IMR-90 (cell line): ENCODE results near the gene MSI2. TPM values are rescaled to one million over a fixed set of nuclear protein-coding genes. Genes with fewer than 3 reads are reported as not detected.

ENCODE experiments used
- ATAC-seq: fragments of 200-7000 bp; cut with Tn5 transposase; 2 replicates; pipeline ENCODE4 v1.9.1; 2020; ENCODE audit warnings: low read depth, mild to moderate bottlenecking, moderate library complexity
- BruUV-seq: library from RNA; stranded (reverse); fragments of 400-500 nt; replicated peaks from 2 replicates; lab custom pipeline; 2021; lab: Mats Ljungman, UMichigan
- CTCF ChIA-PET: fragments of 300-600 bp; formaldehyde crosslinking; extraction: SDS; loops from one replicate; lab custom pipeline; 2021; ENCODE audit warnings: antibody characterized with exemption; lab: Yijun Ruan, JAX
- POLR2A ChIA-PET: fragments of 300-600 bp; sonication (Branson Sonifier 250); formaldehyde crosslinking; loops from one replicate; lab custom pipeline; 2022; ENCODE audit warnings: antibody characterized with exemption; ENCODE audit not compliant: unreplicated experiment; lab: Charles Lee
- DNase-seq: peaks from one replicate; pipeline ENCODE4 v3.0.0; 2013
- H2AFZ ChIP-seq: replicated peaks from 2 replicates; pipeline ENCODE3; 2013; ENCODE audit warnings: low read length, mild to moderate bottlenecking; ENCODE audit not compliant: poor library complexity
- H2AK5ac ChIP-seq: 2 replicates; pipeline ENCODE4 v1.6.1; 2013; ENCODE audit warnings: low read depth, low read length, inconsistent platforms
- H2AK9ac ChIP-seq: replicated peaks from 2 replicates; pipeline ENCODE3; 2013; ENCODE audit warnings: mild to moderate bottlenecking, low read depth, low read length, moderate library complexity; ENCODE audit not compliant: poor library complexity
- H2BK120ac ChIP-seq: 2 replicates; pipeline ENCODE4 v1.6.1; 2013; ENCODE audit warnings: low read depth, low read length, inconsistent platforms
- H2BK15ac ChIP-seq: 3 replicates; pipeline ENCODE4 v1.6.1; 2013; ENCODE audit warnings: low read depth, low read length, inconsistent platforms
- H2BK20ac ChIP-seq: 2 replicates; pipeline ENCODE4 v1.6.1; 2013; ENCODE audit warnings: low read depth, mild to moderate bottlenecking, inconsistent platforms, low read length, moderate library complexity
- H2BK5ac ChIP-seq: 2 replicates; pipeline ENCODE4 v1.6.1; 2013; ENCODE audit warnings: mild to moderate bottlenecking, low read depth, low read length, inconsistent platforms; ENCODE audit not compliant: poor library complexity, severe bottlenecking
- H3K14ac ChIP-seq: replicated peaks from 2 replicates; pipeline ENCODE4 v1.6.1; 2013; ENCODE audit warnings: low read depth, low read length, inconsistent platforms
- H3K18ac ChIP-seq: 2 replicates; pipeline ENCODE4 v1.6.1; 2013; ENCODE audit warnings: low read depth, low read length, control low read depth
- H3K23ac ChIP-seq: 2 replicates; pipeline ENCODE4 v1.6.1; 2013; ENCODE audit warnings: low read depth, low read length, inconsistent platforms
- H3K27ac ChIP-seq: 2 replicates; pipeline ENCODE4 v1.5.1; 2013; ENCODE audit warnings: mild to moderate bottlenecking, control low read depth, low read length; ENCODE audit not compliant: insufficient read depth
- H3K27me3 ChIP-seq: 2 replicates; pipeline ENCODE4 v1.6.1; 2013; ENCODE audit warnings: low read length; ENCODE audit not compliant: control insufficient read depth, insufficient read depth
- H3K36me3 ChIP-seq: 2 replicates; pipeline ENCODE4 v1.6.1; 2013; ENCODE audit warnings: low read length, mixed read lengths; ENCODE audit not compliant: control insufficient read depth, insufficient read depth
- H3K4ac ChIP-seq: 2 replicates; pipeline ENCODE4 v1.6.1; 2013; ENCODE audit warnings: low read depth, low read length, inconsistent platforms
- H3K4me1 ChIP-seq: 2 replicates; pipeline ENCODE4 v1.6.1; 2013; ENCODE audit warnings: low read length, mixed read lengths; ENCODE audit not compliant: control insufficient read depth, insufficient read depth
- H3K4me2 ChIP-seq: 2 replicates; pipeline ENCODE4 v1.6.1; 2013; ENCODE audit warnings: low read depth, mild to moderate bottlenecking, control low read depth, low read length, moderate library complexity
- H3K4me3 ChIP-seq: 2 replicates; pipeline ENCODE4 v1.5.1; 2013; ENCODE audit warnings: low read depth, mild to moderate bottlenecking, control low read depth, low read length, moderate library complexity; ENCODE audit not compliant: insufficient read depth
- H3K56ac ChIP-seq: 2 replicates; pipeline ENCODE4 v1.6.1; 2013; ENCODE audit warnings: low read length, inconsistent platforms; ENCODE audit not compliant: insufficient read depth; ENCODE audit errors: extremely low read depth
- H3K79me1 ChIP-seq, 2 experiments: 2 replicates each; pipeline ENCODE4 v1.6.1; 2013; ENCODE audit warnings: low read length in 2 of 2, inconsistent platforms in 1 of 2, low read depth in 1 of 2
- H3K9ac ChIP-seq: 2 replicates; pipeline ENCODE4 v1.6.1; 2013; ENCODE audit warnings: low read depth, low read length, control low read depth
- H3K9me1 ChIP-seq: 2 replicates; pipeline ENCODE4 v1.6.1; 2013; ENCODE audit warnings: low read length, inconsistent platforms; ENCODE audit not compliant: insufficient read depth
- H3K9me3 ChIP-seq: 2 replicates; pipeline ENCODE4 v1.6.1; 2013; ENCODE audit warnings: low read length; ENCODE audit not compliant: control insufficient read depth, insufficient read depth
- H4K20me1 ChIP-seq: 2 replicates; pipeline ENCODE4 v1.6.1; 2013; ENCODE audit warnings: low read length, inconsistent platforms; ENCODE audit not compliant: insufficient read depth
- H4K5ac ChIP-seq: 2 replicates; pipeline ENCODE4 v1.6.1; 2013; ENCODE audit warnings: mild to moderate bottlenecking, low read depth, low read length, control low read depth
- H4K8ac ChIP-seq, 2 experiments: 2 replicates each; pipeline ENCODE4 v1.6.1; 2013; ENCODE audit warnings: low read depth in 2 of 2, low read length in 2 of 2, control low read depth in 1 of 2, inconsistent platforms in 1 of 2
- H4K91ac ChIP-seq: 2 replicates; pipeline ENCODE4 v1.6.1; 2013; ENCODE audit warnings: low read depth, low read length, inconsistent platforms; ENCODE audit not compliant: insufficient read depth
- CHD1 ChIP-seq: IDR thresholded peaks from 2 replicates; pipeline ENCODE4 v1.6.1; 2012; ENCODE audit warnings: low read depth, low read length, improper control_type of control experiment
- ELK1 ChIP-seq: fragments of 150-350 bp; IDR thresholded peaks from 2 replicates; pipeline ENCODE4 v1.6.1; 2016; ENCODE audit warnings: low read depth, mild to moderate bottlenecking, low read length, moderate library complexity, borderline replicate concordance
- MXI1 ChIP-seq: IDR thresholded peaks from 2 replicates; pipeline ENCODE4 v1.6.1; 2012; ENCODE audit warnings: low read depth, mild to moderate bottlenecking, low read length, moderate library complexity, borderline replicate concordance
- NFE2L2 ChIP-seq: fragments of 150-350 bp; IDR thresholded peaks from 2 replicates; pipeline ENCODE4 v1.6.1; 2016; ENCODE audit warnings: low read depth, mild to moderate bottlenecking, low read length
- POLR2A ChIP-seq: IDR thresholded peaks from 2 replicates; pipeline ENCODE4 v1.6.1; 2012; ENCODE audit warnings: mild to moderate bottlenecking, low read depth, low read length
- WGBS, 2 experiments: methylation state at CpG; one replicate each; pipeline versions ENCODE4 v1.1.5 to v1.1.7; 2013; ENCODE audit warnings: missing lambda C conversion rate in 2 of 2; ENCODE audit not compliant: insufficient read length in 1 of 2; ENCODE audit errors: extremely low coverage in 2 of 2; 5-methylcytosine and 5-hydroxymethylcytosine counted together
- dilution Hi-C: fragments of 300-500 bp; cut with HindIII; formaldehyde crosslinking; loops from one replicate; pipeline ENCODE4 v1.14.3; 2018; ENCODE audit warnings: low sequenced_read_pairs; ENCODE audit not compliant: unreplicated experiment
- in situ Hi-C: fragments of 300-500 bp; cut with MboI; formaldehyde crosslinking; loops from 3 replicates; pipeline ENCODE4 v1.14.3; 2019; ENCODE audit warnings: low sequenced_read_pairs, inconsistent platforms, mixed read lengths
- intact Hi-C: fragments of 100-400 bp; cut with micrococcal nuclease; formaldehyde crosslinking; loops from 2 replicates; pipeline ENCODE4 v1.10.0; 2022
- polyA plus RNA-seq, 3 experiments: library from polyadenylated mRNA; depleted of rRNA; stranded (reverse); fragments of >200 nt; gene quantifications; 2 replicates each; pipeline ENCODE4 v1.2.3, GENCODE V29; 2012; ENCODE audit warnings: low replicate concordance in 1 of 3
- total RNA-seq: library from RNA; depleted of rRNA; stranded (reverse); fragments of >200 nt; gene quantifications from 2 replicates; pipeline ENCODE4 v1.2.3, GENCODE V29; 2012

The MSI2 gene
- total and polyA plus RNA-seq, 2 of the 4 experiments (the other 2 are of a cell fraction) = 13.0 to 16.0 TPM

- H3K4ac ChIP-seq = no peak overlapping the region
- no peaks in the 10 kb centered on the region for H3K9me3 ChIP-seq
- in situ Hi-C loops = no loop called here
- no peak overlapping the region for H2AK9ac ChIP-seq
- no peaks in the 10 kb centered on the region for H3K27me3 ChIP-seq
- H2BK15ac ChIP-seq = no peak overlapping the region
- no peak overlapping the region for H2BK5ac ChIP-seq
- H2BK120ac ChIP-seq = no peak overlapping the region
- H3K4me3 ChIP-seq = no peak overlapping the region
- 0 out of 2 replicates have a peak, but pooled peaks cover 6% of the 10 kb centered on the region for H3K9me1 ChIP-seq
- H3K18ac ChIP-seq = no peak overlapping the region
- ChIA-PET CTCF (no interaction called here), POLR2A (no interaction called here)
- no peak overlapping the region for H3K56ac ChIP-seq
- ATAC-seq (no peak; the same call in 1 of the 2 replicates), DNase-seq (no peak)
- H4K91ac ChIP-seq = no peak overlapping the region
- H2BK20ac ChIP-seq = no peak overlapping the region
- dilution Hi-C loops = no loop called here
- intact Hi-C loops = no loop called here
- H3K79me1 ChIP-seq = peaks cover 0 to 10% of the 10 kb centered on the region in 2 experiments; a peak in 1 of 4 replicates
- no CpG with 5 or more reads among the region's 19 CpGs for WGBS, 2 experiments
- H2AK5ac ChIP-seq = no peak overlapping the region
- H2AFZ ChIP-seq = no peak overlapping the region
- no TSS peak for BruUV-seq
- TF ChIP-seq CHD1 (no peak), POLR2A (no peak), ELK1 (no peak), MXI1 (no peak), NFE2L2 (no peak)
- no peaks in the 10 kb centered on the region for H4K20me1 ChIP-seq
- no peak overlapping the region for H3K23ac ChIP-seq
- H3K27ac ChIP-seq = no peak overlapping the region
- 0 out of 2 replicates have a peak overlapping the region, but pooled peaks have one; percentile 15 for H3K14ac ChIP-seq
- no peak overlapping the region for H4K8ac ChIP-seq
- H3K9ac ChIP-seq = no peak overlapping the region
- no peaks in the 10 kb centered on the region for H3K36me3 ChIP-seq
- peaks cover 7% of the 10 kb centered on the region for H3K4me1 ChIP-seq
- H4K5ac ChIP-seq = no peak overlapping the region
- H3K4me2 ChIP-seq = no peak overlapping the region
Measured at GRCh38 chr17:57548421-57549410, 292.4 kb downstream of the MSI2 start.
